Mesendoderm (in vitro differentiated cells): Measurements from ENCODE around the gene FGF21.

Experiments
- DNase-seq: peaks from one replicate; pipeline ENCODE4 v3.0.0; 2013
- H2AK5ac ChIP-seq: 2 replicates; pipeline ENCODE4 v1.6.1; 2013; ENCODE audit warnings: low read length, inconsistent platforms
- H2BK120ac ChIP-seq: 2 replicates; pipeline ENCODE4 v1.6.1; 2013; ENCODE audit warnings: low read depth, mild to moderate bottlenecking, low read length, moderate library complexity, mixed read lengths
- H2BK15ac ChIP-seq: replicated peaks from 2 replicates; pipeline ENCODE4 v1.6.1; 2013; ENCODE audit warnings: low read depth, mild to moderate bottlenecking, moderate library complexity
- H2BK5ac ChIP-seq: 2 replicates; pipeline ENCODE4 v1.6.1; 2013; ENCODE audit warnings: low read length, inconsistent platforms
- H3K18ac ChIP-seq: 2 replicates; pipeline ENCODE4 v1.6.1; 2013; ENCODE audit warnings: mild to moderate bottlenecking, low read length, mixed read lengths
- H3K23ac ChIP-seq: one replicate; pipeline ENCODE4 v1.6.1; 2013; ENCODE audit warnings: low read length
- H3K27ac ChIP-seq: 2 replicates; pipeline ENCODE4 v1.5.1; 2013; ENCODE audit warnings: low read depth, mild to moderate bottlenecking, inconsistent platforms, low read length, moderate library complexity
- H3K27me3 ChIP-seq: 2 replicates; pipeline ENCODE4 v1.6.1; 2013; ENCODE audit warnings: low read length, control low read depth, mild to moderate bottlenecking, inconsistent platforms; ENCODE audit not compliant: insufficient read depth, poor library complexity
- H3K36me3 ChIP-seq: 2 replicates; pipeline ENCODE4 v1.6.1; 2013; ENCODE audit warnings: low read length, inconsistent platforms; ENCODE audit not compliant: control insufficient read depth, insufficient read depth
- H3K4ac ChIP-seq: one replicate; pipeline ENCODE4 v1.6.1; 2013; ENCODE audit warnings: low read depth, mild to moderate bottlenecking, low read length, moderate library complexity
- H3K4me1 ChIP-seq: 2 replicates; pipeline ENCODE4 v1.6.1; 2013; ENCODE audit warnings: low read depth, low read length, inconsistent platforms; ENCODE audit not compliant: control insufficient read depth
- H3K4me2 ChIP-seq: 2 replicates; pipeline ENCODE4 v1.6.1; 2013; ENCODE audit warnings: low read length
- H3K4me3 ChIP-seq: 2 replicates; pipeline ENCODE4 v1.5.1; 2013; ENCODE audit warnings: mild to moderate bottlenecking, low read length
- H3K56ac ChIP-seq: one replicate; pipeline ENCODE4 v1.6.1; 2013; ENCODE audit warnings: low read length
- H3K79me1 ChIP-seq: 2 replicates; pipeline ENCODE4 v1.6.1; 2013; ENCODE audit warnings: low read length, inconsistent platforms
- H3K79me2 ChIP-seq: 2 replicates; pipeline ENCODE4 v1.6.1; 2013; ENCODE audit warnings: mild to moderate bottlenecking, low read length; ENCODE audit not compliant: control insufficient read depth, insufficient read depth
- H3K9ac ChIP-seq: 2 replicates; pipeline ENCODE4 v1.6.1; 2013; ENCODE audit warnings: low read length, inconsistent platforms
- H4K5ac ChIP-seq: one replicate; pipeline ENCODE4 v1.6.1; 2013; ENCODE audit warnings: low read length
- H4K8ac ChIP-seq: one replicate; pipeline ENCODE4 v1.6.1; 2013; ENCODE audit warnings: low read depth, mild to moderate bottlenecking, control low read depth, low read length, moderate library complexity
- WGBS: extraction: QIAGEN DNeasy Blood & Tissue Kit; methylation state at CpG from one replicate; pipeline ENCODE4 v1.1.7; 2013; ENCODE audit warnings: low lambda C conversion rate, missing lambda C conversion rate; ENCODE audit not compliant: insufficient coverage; ENCODE audit errors: extremely low coverage; 5-methylcytosine and 5-hydroxymethylcytosine counted together

Gene FGF21

GRCh38 chr19:48755787-48756186, 463 bp downstream of the FGF21 start:
- Histone ChIP-seq H3K23ac (no peak overlapping the region), H3K4me1 (no peaks in the 10 kb centered on the region), H3K9ac (no peak overlapping the region), H2BK5ac (no peak overlapping the region), H3K27me3 (no peaks in the 10 kb centered on the region), H3K56ac (peak overlapping the region; percentile 49), H3K18ac (peak overlapping the region; percentile 10), H2BK120ac (no peak overlapping the region), H3K27ac (no peak overlapping the region), H3K4ac (peak overlapping the region; percentile 87), H4K5ac (no peak overlapping the region), H2BK15ac (no peak overlapping the region), H4K8ac (no peak overlapping the region), H3K4me2 (no peak overlapping the region), H3K4me3 (no peak overlapping the region), H3K36me3 (no peaks in the 10 kb centered on the region), H3K79me1 (peaks cover 3% of the 10 kb centered on the region), H3K79me2 (peaks cover 2% of the 10 kb centered on the region), H2AK5ac (no peak overlapping the region)
- no CpG with 5 or more reads among the region's 5 CpGs for WGBS
- DNase-seq = no peak

- no peak overlapping the region for H2BK15ac ChIP-seq
- no peak for DNase-seq
- no peak overlapping the region for H2BK5ac ChIP-seq
- H3K56ac ChIP-seq = no peak overlapping the region
- H3K18ac ChIP-seq = no peak overlapping the region
- no peak overlapping the region for H3K9ac ChIP-seq
- H2BK120ac ChIP-seq = no peak overlapping the region
- no peak overlapping the region for H3K4me2 ChIP-seq
- H4K5ac ChIP-seq = no peak overlapping the region
- H3K79me1 ChIP-seq = peaks cover 1% of the 10 kb centered on the region
- H4K8ac ChIP-seq = no peak overlapping the region
- WGBS = no CpG with 5 or more reads among the region's 11 CpGs
- no peaks in the 10 kb centered on the region for H3K4me1 ChIP-seq
- H3K27me3 ChIP-seq = no peaks in the 10 kb centered on the region
- no peaks in the 10 kb centered on the region for H3K36me3 ChIP-seq
- no peak overlapping the region for H3K4ac ChIP-seq
- no peak overlapping the region for H2AK5ac ChIP-seq
- H3K4me3 ChIP-seq = no peak overlapping the region
- peaks cover 2% of the 10 kb centered on the region for H3K79me2 ChIP-seq
- H3K27ac ChIP-seq = no peak overlapping the region
- H3K23ac ChIP-seq = no peak overlapping the region
Measured at GRCh38 chr19:48756212-48756611, 888 bp downstream of the FGF21 start.

DNA sequence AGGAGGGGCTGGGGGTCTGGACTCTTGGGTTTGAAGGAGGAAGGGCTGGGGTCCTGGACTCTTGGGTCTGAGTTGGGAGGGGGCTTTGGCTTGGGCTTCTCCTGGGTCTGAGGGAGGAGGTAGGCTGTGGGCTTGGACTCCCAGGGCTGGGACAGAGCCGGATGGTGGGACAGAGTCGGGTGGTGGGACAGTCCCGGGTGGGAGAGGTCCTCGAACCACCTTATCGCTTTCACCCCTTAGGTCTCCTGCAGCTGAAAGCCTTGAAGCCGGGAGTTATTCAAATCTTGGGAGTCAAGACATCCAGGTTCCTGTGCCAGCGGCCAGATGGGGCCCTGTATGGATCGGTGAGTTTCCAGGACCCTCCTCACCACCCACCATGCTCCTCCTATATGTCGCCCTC, 1.4 kb downstream of the FGF21 start:
- H3K36me3 ChIP-seq = no peaks in the 10 kb centered on the region
- no peak overlapping the region for H3K4ac ChIP-seq

GRCh38 chr19:48757089-48757675, 1.9 kb downstream of the FGF21 start:
- Histone ChIP-seq H3K27me3 (no peaks in the 10 kb centered on the region), H3K79me2 (no peaks in the 10 kb centered on the region), H3K4me1 (no peaks in the 10 kb centered on the region), H3K9ac (no peak overlapping the region), H3K18ac (no peak overlapping the region), H3K36me3 (no peaks in the 10 kb centered on the region), H2BK15ac (no peak overlapping the region), H3K79me1 (no peaks in the 10 kb centered on the region), H3K4me3 (no peak overlapping the region), H3K4me2 (no peak overlapping the region), H2BK120ac (no peak overlapping the region), H2BK5ac (no peak overlapping the region), H3K27ac (no peak overlapping the region), H4K5ac (no peak overlapping the region), H4K8ac (no peak overlapping the region), H3K56ac (peak overlapping the region; percentile 34), H3K23ac (no peak overlapping the region), H2AK5ac (no peak overlapping the region), H3K4ac (no peak overlapping the region)
- no CpG with 5 or more reads among the region's 12 CpGs for WGBS
- no peak for DNase-seq

More for the DNA sequence above, 1.4 kb downstream of the FGF21 start:
- H2AK5ac ChIP-seq = no peak overlapping the region
- no peak overlapping the region for H2BK120ac ChIP-seq
- H3K18ac ChIP-seq = no peak overlapping the region
- H3K23ac ChIP-seq = no peak overlapping the region
- H4K8ac ChIP-seq = no peak overlapping the region
- no peak overlapping the region for H2BK15ac ChIP-seq
- H4K5ac ChIP-seq = no peak overlapping the region
- H3K9ac ChIP-seq = no peak overlapping the region
- no peaks in the 10 kb centered on the region for H3K79me2 ChIP-seq
- no peaks in the 10 kb centered on the region for H3K27me3 ChIP-seq
- H3K4me2 ChIP-seq = no peak overlapping the region
- no CpG with 5 or more reads among the region's 9 CpGs for WGBS
- H3K4me3 ChIP-seq = no peak overlapping the region
- no peaks in the 10 kb centered on the region for H3K4me1 ChIP-seq
- no peak overlapping the region for H3K56ac ChIP-seq
- no peaks in the 10 kb centered on the region for H3K79me1 ChIP-seq
- DNase-seq = no peak
- no peak overlapping the region for H3K27ac ChIP-seq
- no peak overlapping the region for H2BK5ac ChIP-seq

DNA sequence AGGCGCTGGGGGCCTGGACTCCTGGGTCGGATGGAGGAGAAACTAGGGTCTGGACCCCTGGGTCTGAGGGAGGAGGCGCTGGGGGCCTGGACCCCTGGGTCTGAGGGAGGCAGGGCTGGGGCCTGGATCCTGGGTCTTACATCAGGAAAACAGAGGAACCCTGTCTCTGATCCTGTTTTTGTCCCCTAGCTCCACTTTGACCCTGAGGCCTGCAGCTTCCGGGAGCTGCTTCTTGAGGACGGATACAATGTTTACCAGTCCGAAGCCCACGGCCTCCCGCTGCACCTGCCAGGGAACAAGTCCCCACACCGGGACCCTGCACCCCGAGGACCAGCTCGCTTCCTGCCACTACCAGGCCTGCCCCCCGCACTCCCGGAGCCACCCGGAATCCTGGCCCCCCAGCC, 2.4 kb downstream of the FGF21 start:
- Histone ChIP-seq H3K79me1 (no peaks in the 10 kb centered on the region), H3K4me1 (no peaks in the 10 kb centered on the region), H3K4me3 (no peak overlapping the region), H3K4ac (no peak overlapping the region), H3K9ac (no peak overlapping the region), H3K18ac (no peak overlapping the region), H2BK5ac (no peak overlapping the region), H3K36me3 (no peaks in the 10 kb centered on the region), H2AK5ac (no peak overlapping the region), H2BK120ac (no peak overlapping the region), H3K4me2 (no peak overlapping the region), H4K5ac (no peak overlapping the region), H4K8ac (no peak overlapping the region), H3K27ac (no peak overlapping the region), H2BK15ac (no peak overlapping the region), H3K23ac (no peak overlapping the region), H3K79me2 (no peaks in the 10 kb centered on the region), H3K27me3 (no peaks in the 10 kb centered on the region), H3K56ac (no peak overlapping the region)
- no peak for DNase-seq
- no CpG with 5 or more reads among the region's 14 CpGs for WGBS
